Endodermal cell (in vitro differentiated cells): ENCODE data around the gene KRTAP10-5. TPM values are rescaled to one million over a fixed set of nuclear protein-coding genes. Genes with fewer than 3 reads are reported as not detected.

Source experiments
- DNase-seq: peaks from one replicate; pipeline ENCODE4 v3.0.0-alpha.2; 2017
- H3K27ac ChIP-seq: 2 replicates; pipeline ENCODE4 v1.5.1; 2013; ENCODE audit warnings: mild to moderate bottlenecking, low read depth, low read length, moderate library complexity
- H3K27me3 ChIP-seq: 2 replicates; pipeline ENCODE4 v1.6.1; 2013; ENCODE audit warnings: mild to moderate bottlenecking, low read length, moderate library complexity; ENCODE audit not compliant: insufficient read depth, control insufficient read depth, poor library complexity, severe bottlenecking
- H3K36me3 ChIP-seq: 2 replicates; pipeline ENCODE4 v1.7.0; 2013; ENCODE audit warnings: mild to moderate bottlenecking, low read length, moderate library complexity; ENCODE audit not compliant: control insufficient read depth, insufficient read depth
- H3K4me1 ChIP-seq: one replicate; pipeline ENCODE4 v1.7.0; 2013; ENCODE audit warnings: low read length; ENCODE audit not compliant: control insufficient read depth, insufficient read depth
- H3K4me3 ChIP-seq: 2 replicates; pipeline ENCODE4 v1.5.1; 2013; ENCODE audit warnings: mild to moderate bottlenecking, low read length, moderate library complexity
- H3K9ac ChIP-seq: 2 replicates; pipeline ENCODE4 v1.6.1; 2013; ENCODE audit warnings: mild to moderate bottlenecking, low read length, moderate library complexity; ENCODE audit not compliant: poor library complexity, severe bottlenecking; ENCODE audit errors: extremely low read depth
- H3K9me3 ChIP-seq: 2 replicates; pipeline ENCODE4 v1.6.1; 2013; ENCODE audit warnings: mild to moderate bottlenecking, low read length, moderate library complexity; ENCODE audit not compliant: control insufficient read depth
- H3K27ac Mint-ChIP-seq: 2 replicates; pipeline ENCODE4 v1.8.0; 2020; ENCODE audit warnings: mixed read lengths
- H3K27me3 Mint-ChIP-seq: 2 replicates; pipeline ENCODE4 v1.8.0; 2021; ENCODE audit warnings: mild to moderate bottlenecking, mixed read lengths; ENCODE audit not compliant: insufficient read depth
- H3K36me3 Mint-ChIP-seq: 2 replicates; pipeline ENCODE4 v1.8.0; 2020; ENCODE audit warnings: low read depth, mixed read lengths
- H3K4me1 Mint-ChIP-seq: 2 replicates; pipeline ENCODE4 v1.8.0; 2020; ENCODE audit warnings: mixed read lengths
- H3K4me3 Mint-ChIP-seq: 2 replicates; pipeline ENCODE4 v1.8.0; 2020; ENCODE audit warnings: mild to moderate bottlenecking, moderate library complexity, mixed read lengths
- H3K9me3 Mint-ChIP-seq: 2 replicates; pipeline ENCODE4 v1.8.0; 2020; ENCODE audit warnings: mild to moderate bottlenecking, mixed read lengths
- WGBS, 2 experiments: methylation state at CpG; one replicate each; pipeline versions ENCODE4 v1.1.5 to v1.1.7; 2013; ENCODE audit warnings: missing lambda C conversion rate in 2 of 2, mixed read lengths in 1 of 2; ENCODE audit not compliant: insufficient coverage in 1 of 2, insufficient read length in 1 of 2; 5-methylcytosine and 5-hydroxymethylcytosine counted together
- total RNA-seq, 2 donors: library from RNA; stranded (reverse); fragmentation: NEBNext Ultra II Directional in 1 of 2; extraction: Animal tissue kit (Norgen Biotek cat#: 25700) in 1 of 2; gene quantifications; 2 replicates in 1 of 2; 3 replicates in 1 of 2; pipeline ENCODE4 v1.2.1, GENCODE V29; 2021
- TF ChIP-seq, protein P1 (sequence below): fragments of 200-600 bp; sonication (generic); conservative IDR thresholded peaks from 2 replicates; pipeline ENCODE4 v1.5.0; 2021; ENCODE audit warnings: antibody characterized with exemption, mild to moderate bottlenecking

KRTAP10-5 gene
- total RNA-seq, 2 donors from 2014 or later = not detected

DNA sequence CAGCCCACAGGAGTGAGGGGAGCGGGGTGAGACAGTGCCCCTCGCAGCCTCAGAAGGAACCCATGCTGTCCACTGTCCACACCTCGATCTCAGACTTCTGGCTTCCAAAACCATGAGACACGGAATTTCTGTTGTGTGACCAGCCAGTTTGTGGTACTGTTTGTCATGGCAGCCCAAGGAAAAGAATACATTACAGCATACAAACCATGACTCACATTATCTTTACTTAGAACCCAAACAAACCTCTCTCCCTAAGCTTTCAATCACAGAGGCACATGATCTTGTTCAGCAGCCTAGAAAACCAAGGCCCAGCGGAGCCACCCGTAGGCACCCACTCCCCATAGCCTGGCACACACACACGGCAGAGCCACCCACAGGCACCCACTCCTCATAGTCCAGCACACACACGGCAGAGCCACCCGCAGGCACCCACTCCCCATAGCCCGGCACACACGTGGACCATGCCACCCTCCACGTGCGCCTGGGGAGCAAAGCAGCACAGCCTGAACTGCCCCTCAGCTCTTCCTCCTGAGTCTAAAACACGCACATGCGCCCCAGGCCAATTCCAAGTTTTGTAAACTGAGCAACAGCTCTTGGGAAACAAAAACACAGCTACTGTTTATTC, 7.3 kb downstream of the KRTAP10-5 start:
- H3K27ac Mint-ChIP-seq = no peak overlapping the region
- H3K27me3 Mint-ChIP-seq = peaks cover 2% of the 10 kb centered on the region
- H3K4me1 ChIP-seq = no peaks in the 10 kb centered on the region
- no peaks in the 10 kb centered on the region for H3K36me3 ChIP-seq
- no peak overlapping the region for H3K27ac ChIP-seq
- H3K4me3 Mint-ChIP-seq = no peak overlapping the region
- H3K9me3 Mint-ChIP-seq = peaks cover 42% of the 10 kb centered on the region
- no peak overlapping the region for H3K9ac ChIP-seq
- no peaks in the 10 kb centered on the region for H3K27me3 ChIP-seq
- H3K4me1 Mint-ChIP-seq = peaks cover 2% of the 10 kb centered on the region
- peaks cover 25% of the 10 kb centered on the region for H3K9me3 ChIP-seq
- H3K36me3 Mint-ChIP-seq = peaks cover 3% of the 10 kb centered on the region
- no peak for DNase-seq
- WGBS, 2 experiments = 93 to 98% methylated on average over 11 to 15 of the region's 15 CpGs
- no peak overlapping the region for H3K4me3 ChIP-seq
- TF ChIP-seq, protein P1, sequence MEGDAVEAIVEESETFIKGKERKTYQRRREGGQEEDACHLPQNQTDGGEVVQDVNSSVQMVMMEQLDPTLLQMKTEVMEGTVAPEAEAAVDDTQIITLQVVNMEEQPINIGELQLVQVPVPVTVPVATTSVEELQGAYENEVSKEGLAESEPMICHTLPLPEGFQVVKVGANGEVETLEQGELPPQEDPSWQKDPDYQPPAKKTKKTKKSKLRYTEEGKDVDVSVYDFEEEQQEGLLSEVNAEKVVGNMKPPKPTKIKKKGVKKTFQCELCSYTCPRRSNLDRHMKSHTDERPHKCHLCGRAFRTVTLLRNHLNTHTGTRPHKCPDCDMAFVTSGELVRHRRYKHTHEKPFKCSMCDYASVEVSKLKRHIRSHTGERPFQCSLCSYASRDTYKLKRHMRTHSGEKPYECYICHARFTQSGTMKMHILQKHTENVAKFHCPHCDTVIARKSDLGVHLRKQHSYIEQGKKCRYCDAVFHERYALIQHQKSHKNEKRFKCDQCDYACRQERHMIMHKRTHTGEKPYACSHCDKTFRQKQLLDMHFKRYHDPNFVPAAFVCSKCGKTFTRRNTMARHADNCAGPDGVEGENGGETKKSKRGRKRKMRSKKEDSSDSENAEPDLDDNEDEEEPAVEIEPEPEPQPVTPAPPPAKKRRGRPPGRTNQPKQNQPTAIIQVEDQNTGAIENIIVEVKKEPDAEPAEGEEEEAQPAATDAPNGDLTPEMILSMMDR = no peak

DNA sequence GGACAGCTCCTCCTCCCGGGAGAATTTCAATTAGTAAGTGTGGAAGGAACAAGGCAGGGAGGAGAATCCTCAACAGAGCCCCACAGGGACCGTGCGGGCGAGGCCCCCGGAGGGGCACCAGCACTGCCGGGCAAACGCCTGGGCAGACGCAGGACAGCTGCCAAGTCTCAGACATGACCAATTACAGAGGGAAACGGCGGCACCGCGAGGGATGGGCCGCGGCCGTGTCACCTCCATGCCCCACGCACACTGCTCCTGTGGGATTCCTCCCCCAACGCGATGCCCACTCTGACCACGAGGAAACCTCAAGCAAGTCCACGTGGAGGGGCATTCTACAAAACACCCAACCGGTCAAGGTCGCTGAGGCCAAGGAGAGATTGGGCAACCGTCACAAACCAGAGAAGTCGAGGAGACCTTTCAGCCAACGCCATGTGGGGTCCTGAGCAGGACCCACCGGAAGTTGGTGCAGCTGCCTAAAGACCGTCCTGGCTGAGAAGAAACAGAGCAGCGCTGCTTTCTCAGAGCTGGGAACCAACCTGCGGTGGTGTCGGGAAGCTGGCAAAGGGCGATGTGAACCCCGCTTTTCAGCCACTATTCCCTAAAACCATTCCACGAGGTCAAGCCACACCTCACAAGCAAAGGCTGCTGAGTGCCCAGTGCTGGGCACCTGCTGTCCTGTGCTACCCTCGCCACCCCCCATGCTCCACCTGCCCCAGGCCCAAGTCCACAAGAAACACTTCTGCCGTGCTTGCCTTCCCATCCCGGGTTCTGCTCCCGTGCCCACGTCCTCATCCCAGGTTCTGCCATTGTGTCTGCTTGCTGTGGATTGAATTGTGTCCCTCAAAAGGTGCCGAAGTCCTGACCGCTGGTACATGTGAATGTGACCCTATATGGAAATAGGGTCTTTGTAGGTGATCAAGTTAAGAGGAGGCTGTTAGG, 8.3 kb downstream of the KRTAP10-5 start:
- H3K27ac ChIP-seq = no peak overlapping the region
- no peak overlapping the region for H3K9ac ChIP-seq
- Mint-ChIP-seq H3K4me3 (no peak overlapping the region), H3K27me3 (no peaks in the 10 kb centered on the region), H3K27ac (no peak overlapping the region), H3K4me1 (peaks cover 2% of the 10 kb centered on the region), H3K9me3 (peaks cover 32% of the 10 kb centered on the region), H3K36me3 (no peaks in the 10 kb centered on the region)
- H3K4me3 ChIP-seq = no peak overlapping the region
- peaks cover 20% of the 10 kb centered on the region for H3K9me3 ChIP-seq
- no peaks in the 10 kb centered on the region for H3K4me1 ChIP-seq
- WGBS, 2 experiments = 93% methylated on average over 32 to 40 of the region's 40 CpGs
- no peak for DNase-seq
- no peaks in the 10 kb centered on the region for H3K27me3 ChIP-seq
- H3K36me3 ChIP-seq = no peaks in the 10 kb centered on the region
- TF ChIP-seq, protein P1 = no peak

DNA sequence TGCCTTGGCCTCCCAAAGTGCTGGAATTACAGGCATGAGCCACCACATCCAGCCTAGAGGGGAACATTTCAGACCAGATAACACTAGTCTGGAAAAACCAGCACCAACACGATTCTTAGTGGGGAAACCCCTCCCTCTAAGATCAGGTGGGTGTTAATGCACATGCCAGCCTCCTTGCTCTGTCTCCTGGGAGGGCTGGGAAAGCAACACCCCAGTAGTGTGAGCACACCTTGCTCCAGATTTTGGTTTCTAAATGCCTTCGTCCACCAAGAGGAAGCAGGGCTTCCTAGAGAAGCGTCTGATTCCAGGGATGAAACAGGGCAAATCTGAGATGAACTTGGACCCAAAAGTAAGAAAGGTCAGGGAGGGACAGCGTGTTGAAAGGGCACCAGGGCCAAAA, 9.1 kb downstream of the KRTAP10-5 start:
- Histone ChIP-seq H3K9me3 (peaks cover 14% of the 10 kb centered on the region), H3K27ac (no peak overlapping the region), H3K4me1 (no peaks in the 10 kb centered on the region), H3K36me3 (no peaks in the 10 kb centered on the region), H3K4me3 (no peak overlapping the region), H3K9ac (no peak overlapping the region), H3K27me3 (no peaks in the 10 kb centered on the region)
- H3K9me3 Mint-ChIP-seq = peaks cover 26% of the 10 kb centered on the region
- H3K4me1 Mint-ChIP-seq = peaks cover 2% of the 10 kb centered on the region
- no peak overlapping the region for H3K4me3 Mint-ChIP-seq
- H3K27ac Mint-ChIP-seq = no peak overlapping the region
- no peaks in the 10 kb centered on the region for H3K36me3 Mint-ChIP-seq
- TF ChIP-seq, protein P1 = no peak
- whole genome bisulfite sequencing, 2 experiments = 69 to 96% methylated on average over 2 to 4 of the region's 4 CpGs
- DNase-seq = no peak
- H3K27me3 Mint-ChIP-seq = no peaks in the 10 kb centered on the region
